Suprapubic skin (tissue), 3 donors: ENCODE data around the gene NLRX1.

Experiments
- CTCF ChIP-seq, 2 donors: fragments of 200-600 bp in 1 of 2; fragments of 450-650 bp in 1 of 2; sonication (generic) in 1 of 2; IDR thresholded peaks; one replicate each; pipeline ENCODE4 v1.5.1; 2016 to 2019; ENCODE audit warnings: antibody characterized with exemption in 2 of 2, mild to moderate bottlenecking in 1 of 2, moderate library complexity in 1 of 2
- POLR2A ChIP-seq, 2 donors: fragments of 450-650 bp; IDR thresholded peaks; one replicate each; pipeline ENCODE4 v1.6.1; 2017; ENCODE audit warnings: antibody characterized with exemption in 2 of 2, mild to moderate bottlenecking in 2 of 2, moderate library complexity in 2 of 2

- TF ChIP-seq CTCF (IDR thresholded peaks at IDR 0.05) (no peak), POLR2A (IDR thresholded peaks at IDR 0.05) (no peak)
Observed at GRCh38 chr11:119192111-119192510, 23.6 kb downstream of the NLRX1 start.
